Measurements from ENCODE around the gene LMO7.

DNA sequence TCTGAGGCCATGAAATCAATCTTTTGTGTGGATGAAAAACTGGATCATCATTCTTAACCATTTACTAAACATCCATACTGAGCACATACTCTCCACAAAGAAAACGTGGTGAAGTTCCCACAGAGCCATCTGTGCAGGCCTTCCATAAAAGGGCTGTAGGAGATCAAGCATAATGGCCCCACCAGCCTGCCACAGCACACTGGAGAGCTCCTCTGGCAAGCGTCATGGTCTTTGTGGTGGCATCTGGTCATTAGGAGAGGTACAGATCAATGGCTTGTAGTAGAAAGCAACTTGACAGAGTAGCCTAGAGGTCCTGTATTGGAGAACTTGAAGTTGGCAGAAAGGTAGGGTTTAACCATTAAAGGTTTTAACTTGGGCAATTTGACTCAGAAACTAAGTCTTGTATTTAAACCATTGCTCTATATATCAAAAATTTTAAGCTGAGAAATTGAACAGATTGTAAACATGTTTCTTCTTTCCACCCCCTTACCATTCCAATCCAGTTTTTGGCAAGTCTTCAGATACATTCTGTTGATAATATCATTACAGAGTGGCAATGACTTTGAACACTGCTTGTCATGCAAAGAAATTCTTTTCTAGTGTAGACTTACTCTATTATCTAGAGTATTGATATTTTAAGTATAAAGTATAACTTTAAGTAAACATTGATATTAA lies 128.3 kb downstream of the LMO7 start:
- TF ChIP-seq EZH2 (IDR thresholded peaks at IDR 0.05) (no peak), POLR2AphosphoS5 (IDR thresholded peaks at IDR 0.05; ENCODE audit: borderline replicate concordance, low read depth, low read length) (no peak), FOXP2 (optimal IDR thresholded peaks at IDR 0.05; ENCODE audit: control extremely low read depth, extremely low read length, insufficient read depth) (no peak)

All from SK-N-MC (cell line).